Dendritic cell treated with granulocyte-macrophage colony-stimulating factor and Interleukin-4, amounts not matched to agents 40 ng/mL and 50 ng/mL, for 4 days (primary cell): Measurements from ENCODE around the gene SLC5A12.

Experiments used
- H3K27ac Mint-ChIP-seq: one replicate; pipeline ENCODE4 v1.8.0; 2022; ENCODE audit warnings: mild to moderate bottlenecking, mixed read lengths
- H3K27me3 Mint-ChIP-seq: one replicate; pipeline ENCODE4 v1.8.0; 2022; ENCODE audit warnings: mild to moderate bottlenecking, mixed read lengths
- H3K36me3 Mint-ChIP-seq: one replicate; pipeline ENCODE4 v1.8.0; 2022; ENCODE audit warnings: low read depth, mixed read lengths
- H3K4me1 Mint-ChIP-seq: one replicate; pipeline ENCODE4 v1.8.0; 2022; ENCODE audit warnings: low read depth, mixed read lengths
- H3K4me3 Mint-ChIP-seq: one replicate; pipeline ENCODE4 v1.8.0; 2022; ENCODE audit warnings: mild to moderate bottlenecking, moderate library complexity, mixed read lengths
- H3K9me3 Mint-ChIP-seq: one replicate; pipeline ENCODE4 v1.8.0; 2022; ENCODE audit warnings: mixed read lengths
- intact Hi-C: fragments of 100-400 bp; cut with micrococcal nuclease; formaldehyde crosslinking; loops from one replicate; pipeline ENCODE4 v1.15.0; 2022

Gene SLC5A12

GRCh38 chr11:26706181-26706580 lies 15.7 kb downstream of the SLC5A12 start:
- no peaks in the 10 kb centered on the region for H3K4me1 Mint-ChIP-seq
- H3K9me3 Mint-ChIP-seq, result no peaks in the 10 kb centered on the region
- no peaks in the 10 kb centered on the region for H3K27me3 Mint-ChIP-seq
- H3K27ac Mint-ChIP-seq, result no peak overlapping the region
- no peaks in the 10 kb centered on the region for H3K36me3 Mint-ChIP-seq
- no peak overlapping the region for H3K4me3 Mint-ChIP-seq
- intact Hi-C loops, result no loop called here

- no peaks in the 10 kb centered on the region for H3K36me3 Mint-ChIP-seq
- H3K9me3 Mint-ChIP-seq, result no peaks in the 10 kb centered on the region
- intact Hi-C loops, result no loop called here
Observed at GRCh38 chr11:26704249-26704648, 17.6 kb downstream of the SLC5A12 start.

GRCh38 chr11:26703411-26704191 lies 18.3 kb downstream of the SLC5A12 start:
- no peaks in the 10 kb centered on the region for H3K36me3 Mint-ChIP-seq
- intact Hi-C loops, result no loop called here
- no peak overlapping the region for H3K4me3 Mint-ChIP-seq
- no peaks in the 10 kb centered on the region for H3K4me1 Mint-ChIP-seq
- no peak overlapping the region for H3K27ac Mint-ChIP-seq
- H3K9me3 Mint-ChIP-seq, result no peaks in the 10 kb centered on the region
- no peaks in the 10 kb centered on the region for H3K27me3 Mint-ChIP-seq

More at GRCh38 chr11:26704249-26704648, 17.6 kb downstream of the SLC5A12 start:
- H3K27me3 Mint-ChIP-seq, result no peaks in the 10 kb centered on the region
- H3K4me3 Mint-ChIP-seq, result no peak overlapping the region
- no peaks in the 10 kb centered on the region for H3K4me1 Mint-ChIP-seq
- no peak overlapping the region for H3K27ac Mint-ChIP-seq

- Mint-ChIP-seq H3K36me3 (no peaks in the 10 kb centered on the region), H3K4me1 (no peaks in the 10 kb centered on the region), H3K27ac (no peak overlapping the region), H3K27me3 (no peaks in the 10 kb centered on the region), H3K9me3 (no peaks in the 10 kb centered on the region), H3K4me3 (no peak overlapping the region)
- intact Hi-C loops, result no loop called here
Observed at GRCh38 chr11:26702406-26702805, 19.5 kb downstream of the SLC5A12 start.

GRCh38 chr11:26700574-26701235 lies 21.2 kb downstream of the SLC5A12 start:
- Mint-ChIP-seq H3K4me1 (no peaks in the 10 kb centered on the region), H3K36me3 (no peaks in the 10 kb centered on the region), H3K4me3 (no peak overlapping the region), H3K9me3 (no peaks in the 10 kb centered on the region), H3K27ac (no peak overlapping the region), H3K27me3 (no peaks in the 10 kb centered on the region)
- intact Hi-C loops, result no loop called here

- Mint-ChIP-seq H3K4me1 (no peaks in the 10 kb centered on the region), H3K27ac (no peak overlapping the region), H3K36me3 (no peaks in the 10 kb centered on the region), H3K4me3 (no peak overlapping the region), H3K9me3 (no peaks in the 10 kb centered on the region), H3K27me3 (no peaks in the 10 kb centered on the region)
- intact Hi-C loops, result no loop called here
Observed at GRCh38 chr11:26698224-26698623, 23.6 kb downstream of the SLC5A12 start.

- no peak overlapping the region for H3K27ac Mint-ChIP-seq
- H3K4me3 Mint-ChIP-seq, result no peak overlapping the region
- no peaks in the 10 kb centered on the region for H3K4me1 Mint-ChIP-seq
- H3K27me3 Mint-ChIP-seq, result no peaks in the 10 kb centered on the region
- no peaks in the 10 kb centered on the region for H3K36me3 Mint-ChIP-seq
- intact Hi-C loops, result no loop called here
- no peaks in the 10 kb centered on the region for H3K9me3 Mint-ChIP-seq
Observed at GRCh38 chr11:26696330-26696729, 25.5 kb downstream of the SLC5A12 start.

GRCh38 chr11:26688701-26689100 lies 33.2 kb downstream of the SLC5A12 start:
- H3K27ac Mint-ChIP-seq, result no peak overlapping the region
- no peaks in the 10 kb centered on the region for H3K27me3 Mint-ChIP-seq
- no peaks in the 10 kb centered on the region for H3K9me3 Mint-ChIP-seq
- intact Hi-C loops, result no loop called here
- no peaks in the 10 kb centered on the region for H3K4me1 Mint-ChIP-seq
- H3K36me3 Mint-ChIP-seq, result no peaks in the 10 kb centered on the region
- no peak overlapping the region for H3K4me3 Mint-ChIP-seq

- Mint-ChIP-seq H3K27ac (no peak overlapping the region), H3K36me3 (no peaks in the 10 kb centered on the region), H3K9me3 (no peaks in the 10 kb centered on the region), H3K27me3 (no peaks in the 10 kb centered on the region), H3K4me1 (no peaks in the 10 kb centered on the region), H3K4me3 (no peak overlapping the region)
- intact Hi-C loops, result no loop called here
Observed at GRCh38 chr11:26687351-26687750, 34.5 kb downstream of the SLC5A12 start.

GRCh38 chr11:26677566-26677965 lies 44.3 kb downstream of the SLC5A12 start:
- intact Hi-C loops, result no loop called here
- Mint-ChIP-seq H3K9me3 (no peaks in the 10 kb centered on the region), H3K36me3 (no peaks in the 10 kb centered on the region), H3K27ac (no peak overlapping the region), H3K27me3 (no peaks in the 10 kb centered on the region), H3K4me1 (no peaks in the 10 kb centered on the region), H3K4me3 (no peak overlapping the region)

- intact Hi-C loops, result no loop called here
- no peak overlapping the region for H3K27ac Mint-ChIP-seq
- H3K4me3 Mint-ChIP-seq, result no peak overlapping the region
- H3K27me3 Mint-ChIP-seq, result no peaks in the 10 kb centered on the region
- no peaks in the 10 kb centered on the region for H3K4me1 Mint-ChIP-seq
- no peaks in the 10 kb centered on the region for H3K36me3 Mint-ChIP-seq
- H3K9me3 Mint-ChIP-seq, result no peaks in the 10 kb centered on the region
Observed at GRCh38 chr11:26676641-26677040, 45.2 kb downstream of the SLC5A12 start.

- intact Hi-C loops, result no loop called here
- Mint-ChIP-seq H3K4me1 (no peaks in the 10 kb centered on the region), H3K9me3 (no peaks in the 10 kb centered on the region), H3K36me3 (no peaks in the 10 kb centered on the region), H3K27ac (no peak overlapping the region), H3K27me3 (no peaks in the 10 kb centered on the region), H3K4me3 (no peak overlapping the region)
Observed at GRCh38 chr11:26675233-26675928, 46.5 kb downstream of the SLC5A12 start.

GRCh38 chr11:26665946-26666345 lies 55.9 kb downstream of the SLC5A12 start:
- no peak overlapping the region for H3K27ac Mint-ChIP-seq
- H3K27me3 Mint-ChIP-seq, result no peaks in the 10 kb centered on the region
- H3K4me1 Mint-ChIP-seq, result no peaks in the 10 kb centered on the region
- no peaks in the 10 kb centered on the region for H3K9me3 Mint-ChIP-seq
- H3K36me3 Mint-ChIP-seq, result no peaks in the 10 kb centered on the region
- intact Hi-C loops, result no loop called here
- H3K4me3 Mint-ChIP-seq, result no peak overlapping the region

- H3K4me3 Mint-ChIP-seq, result no peak overlapping the region
- H3K36me3 Mint-ChIP-seq, result no peaks in the 10 kb centered on the region
- no peak overlapping the region for H3K27ac Mint-ChIP-seq
- no peaks in the 10 kb centered on the region for H3K4me1 Mint-ChIP-seq
- no peaks in the 10 kb centered on the region for H3K27me3 Mint-ChIP-seq
- H3K9me3 Mint-ChIP-seq, result no peaks in the 10 kb centered on the region
- intact Hi-C loops, result no loop called here
Observed at GRCh38 chr11:26665036-26665435, 56.8 kb downstream of the SLC5A12 start.
